Neural progenitor cell (in vitro differentiated cells): ENCODE measurements around the gene LAMA2. TPM values are rescaled to one million over a fixed set of nuclear protein-coding genes. Genes with fewer than 3 reads are reported as not detected.

ENCODE experiments used
- DNase-seq: peaks from one replicate; pipeline ENCODE4 v3.0.0-alpha.2; 2016; ENCODE audit warnings: low spot score
- H2AFZ ChIP-seq: fragments of 200-600 bp; sonication (generic); replicated peaks from 2 replicates; pipeline ENCODE4 v1.6.1; 2016; ENCODE audit warnings: antibody characterized with exemption
- H3F3A ChIP-seq: fragments of 200-600 bp; sonication (generic); 2 replicates; pipeline ENCODE4 v1.6.1; 2016; ENCODE audit warnings: antibody characterized with exemption, low read depth
- H3K27ac ChIP-seq: fragments of 200-600 bp; sonication (generic); 2 replicates; pipeline ENCODE4 v1.5.1; 2016; ENCODE audit warnings: mild to moderate bottlenecking
- H3K27me3 ChIP-seq: fragments of 200-600 bp; sonication (generic); 2 replicates; pipeline ENCODE4 v1.6.1; 2016; ENCODE audit warnings: mild to moderate bottlenecking, moderate library complexity
- H3K36me3 ChIP-seq: fragments of 200-600 bp; sonication (generic); 2 replicates; pipeline ENCODE4 v1.5.1; 2016
- H3K4me1 ChIP-seq: fragments of 200-600 bp; sonication (generic); 2 replicates; pipeline ENCODE4 v1.6.1; 2016; ENCODE audit warnings: mixed run types
- H3K4me2 ChIP-seq: fragments of 200-600 bp; sonication (generic); 2 replicates; pipeline ENCODE4 v1.6.1; 2016
- H3K4me3 ChIP-seq: fragments of 200-600 bp; sonication (generic); 2 replicates; pipeline ENCODE4 v1.5.1; 2016
- H3K79me2 ChIP-seq: fragments of 200-600 bp; sonication (generic); 2 replicates; pipeline ENCODE4 v1.6.1; 2016; ENCODE audit warnings: low read depth
- H3K9ac ChIP-seq: fragments of 200-600 bp; sonication (generic); 2 replicates; pipeline ENCODE4 v1.6.1; 2016
- H3K9me3 ChIP-seq: fragments of 200-600 bp; sonication (generic); 2 replicates; pipeline ENCODE4 v1.5.1; 2016; ENCODE audit warnings: low read depth
- H4K20me1 ChIP-seq: fragments of 200-600 bp; sonication (generic); 2 replicates; pipeline ENCODE4 v1.6.1; 2016; ENCODE audit warnings: low read depth
- H3K27ac Mint-ChIP-seq: 3 replicates; pipeline ENCODE4 v1.8.0; 2021; ENCODE audit warnings: mixed read lengths
- H3K27me3 Mint-ChIP-seq: 2 replicates; pipeline ENCODE4 v1.8.0; 2022; ENCODE audit warnings: low read depth, mild to moderate bottlenecking, inconsistent platforms, moderate library complexity, mixed read lengths; ENCODE audit not compliant: insufficient read depth
- H3K36me3 Mint-ChIP-seq: 3 replicates; pipeline ENCODE4 v1.8.0; 2021; ENCODE audit warnings: mixed read lengths
- H3K4me1 Mint-ChIP-seq: 3 replicates; pipeline ENCODE4 v1.8.0; 2021; ENCODE audit warnings: mixed read lengths
- H3K4me3 Mint-ChIP-seq: 3 replicates; pipeline ENCODE4 v1.8.0; 2021; ENCODE audit warnings: mild to moderate bottlenecking, moderate library complexity, mixed read lengths
- H3K9me3 Mint-ChIP-seq: 3 replicates; pipeline ENCODE4 v1.8.0; 2020; ENCODE audit warnings: mixed read lengths
- EZH2 ChIP-seq: fragments of 200-600 bp; sonication (generic); IDR thresholded peaks from 2 replicates; pipeline ENCODE4 v1.6.1; 2017; ENCODE audit warnings: antibody characterized with exemption, mild to moderate bottlenecking, moderate library complexity
- EZH2phosphoT487 ChIP-seq: fragments of 200-600 bp; sonication (generic); IDR thresholded peaks from 2 replicates; pipeline ENCODE4 v1.6.1; 2017; ENCODE audit warnings: antibody characterized with exemption
- total RNA-seq: library from RNA; depleted of rRNA; stranded (reverse); fragments of >200 nt; gene quantifications from 2 replicates; pipeline ENCODE4 v1.2.3, GENCODE V29; 2015; ENCODE audit warnings: low replicate concordance
- TF ChIP-seq, protein P1 (sequence below): fragments of 200-600 bp; sonication (generic); IDR thresholded peaks from 2 replicates; pipeline ENCODE4 v1.5.1; 2017; ENCODE audit warnings: antibody characterized with exemption, mild to moderate bottlenecking

LAMA2 gene
- total RNA-seq, 1 donor from 2014 or later = 1.5 TPM

DNA sequence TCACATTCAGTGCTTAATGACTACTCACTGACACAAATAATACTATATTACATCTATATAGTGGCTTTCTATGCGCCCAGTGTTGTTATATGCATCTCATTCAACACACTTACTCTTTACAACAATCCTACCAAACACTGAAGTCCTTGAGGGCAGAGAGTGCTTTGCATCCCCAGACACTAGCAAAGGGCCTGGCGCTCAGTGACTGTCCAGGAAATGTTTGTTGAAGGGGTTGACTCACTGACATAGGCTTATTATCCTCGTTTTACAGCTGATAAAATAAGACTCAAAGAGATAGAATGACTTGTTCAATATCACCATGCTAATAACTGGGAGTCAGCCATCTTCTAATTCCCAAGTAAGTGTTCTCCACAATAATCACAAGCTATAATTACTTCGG is 663.8 kb downstream of the LAMA2 start:
- Mint-ChIP-seq H3K4me1 (no peaks in the 10 kb centered on the region), H3K4me3 (no peak overlapping the region), H3K27me3 (peaks cover 5% of the 10 kb centered on the region), H3K36me3 (no peaks in the 10 kb centered on the region), H3K27ac (no peak overlapping the region), H3K9me3 (no peaks in the 10 kb centered on the region)
- TF ChIP-seq EZH2 (no peak), EZH2phosphoT487 (no peak)
- TF ChIP-seq, protein P1, sequence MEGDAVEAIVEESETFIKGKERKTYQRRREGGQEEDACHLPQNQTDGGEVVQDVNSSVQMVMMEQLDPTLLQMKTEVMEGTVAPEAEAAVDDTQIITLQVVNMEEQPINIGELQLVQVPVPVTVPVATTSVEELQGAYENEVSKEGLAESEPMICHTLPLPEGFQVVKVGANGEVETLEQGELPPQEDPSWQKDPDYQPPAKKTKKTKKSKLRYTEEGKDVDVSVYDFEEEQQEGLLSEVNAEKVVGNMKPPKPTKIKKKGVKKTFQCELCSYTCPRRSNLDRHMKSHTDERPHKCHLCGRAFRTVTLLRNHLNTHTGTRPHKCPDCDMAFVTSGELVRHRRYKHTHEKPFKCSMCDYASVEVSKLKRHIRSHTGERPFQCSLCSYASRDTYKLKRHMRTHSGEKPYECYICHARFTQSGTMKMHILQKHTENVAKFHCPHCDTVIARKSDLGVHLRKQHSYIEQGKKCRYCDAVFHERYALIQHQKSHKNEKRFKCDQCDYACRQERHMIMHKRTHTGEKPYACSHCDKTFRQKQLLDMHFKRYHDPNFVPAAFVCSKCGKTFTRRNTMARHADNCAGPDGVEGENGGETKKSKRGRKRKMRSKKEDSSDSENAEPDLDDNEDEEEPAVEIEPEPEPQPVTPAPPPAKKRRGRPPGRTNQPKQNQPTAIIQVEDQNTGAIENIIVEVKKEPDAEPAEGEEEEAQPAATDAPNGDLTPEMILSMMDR = no peak
- no peak overlapping the region for H3K27ac ChIP-seq
- no peaks in the 10 kb centered on the region for H4K20me1 ChIP-seq
- no peaks in the 10 kb centered on the region for H3F3A ChIP-seq
- H3K4me1 ChIP-seq = no peaks in the 10 kb centered on the region
- no peak overlapping the region for H3K9ac ChIP-seq
- no peaks in the 10 kb centered on the region for H3K79me2 ChIP-seq
- H3K36me3 ChIP-seq = no peaks in the 10 kb centered on the region
- H3K4me2 ChIP-seq = no peak overlapping the region
- H3K4me3 ChIP-seq = no peak overlapping the region
- no peaks in the 10 kb centered on the region for H3K27me3 ChIP-seq
- H3K9me3 ChIP-seq = no peaks in the 10 kb centered on the region
- H2AFZ ChIP-seq = no peak overlapping the region
- DNase-seq = no peak

DNA sequence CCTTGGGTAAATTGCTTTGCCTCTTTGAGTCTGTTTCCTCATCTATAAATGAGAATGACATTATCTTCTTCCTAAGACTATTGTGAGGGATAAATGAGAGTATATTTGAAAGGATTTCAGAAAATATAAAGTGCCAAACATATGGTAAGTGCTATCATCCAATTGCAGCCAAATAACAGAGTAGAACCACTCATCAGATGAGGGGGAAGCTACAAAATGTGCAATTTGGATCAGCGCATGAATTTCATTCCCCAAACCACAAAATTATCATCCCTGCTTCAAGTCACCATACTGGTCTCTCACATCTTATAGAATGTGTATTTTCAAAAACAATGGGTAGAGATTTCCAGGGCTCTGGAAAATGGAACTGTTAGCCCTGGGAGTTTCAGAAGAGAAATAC is 668.5 kb downstream of the LAMA2 start:
- H3K4me1 Mint-ChIP-seq = peaks cover 4% of the 10 kb centered on the region
- H3K4me3 Mint-ChIP-seq = no peak overlapping the region
- no peaks in the 10 kb centered on the region for H3K9me3 Mint-ChIP-seq

DNA sequence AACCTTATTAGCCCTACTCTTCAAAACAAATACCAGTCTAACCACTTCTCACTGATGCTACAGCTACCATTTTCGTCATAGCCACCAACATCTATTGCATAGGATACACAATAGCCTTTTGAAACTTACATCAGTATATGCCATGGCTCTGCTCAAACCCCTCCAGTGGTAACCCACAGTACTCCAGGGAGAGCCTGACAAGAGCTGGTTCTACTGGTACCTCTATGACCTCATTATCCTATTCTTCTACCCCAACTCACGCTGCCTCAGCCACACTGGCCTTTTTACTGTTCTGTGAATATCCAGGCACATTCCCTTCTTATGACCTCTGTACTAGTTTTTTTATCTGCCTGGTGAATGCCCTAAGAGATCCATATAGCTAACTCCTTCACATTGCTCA is 669.5 kb downstream of the LAMA2 start:
- H3K9me3 Mint-ChIP-seq = no peaks in the 10 kb centered on the region
- H3K4me1 Mint-ChIP-seq = peaks cover 4% of the 10 kb centered on the region
- H3K27me3 Mint-ChIP-seq = no peaks in the 10 kb centered on the region
- no peak for DNase-seq
- no peaks in the 10 kb centered on the region for H3F3A ChIP-seq
- no peaks in the 10 kb centered on the region for H3K4me1 ChIP-seq
- H3K9me3 ChIP-seq = no peaks in the 10 kb centered on the region
- no peak overlapping the region for H3K4me3 ChIP-seq
- no peak overlapping the region for H3K9ac ChIP-seq
- H2AFZ ChIP-seq = no peak overlapping the region
- no peak overlapping the region for H3K4me2 ChIP-seq
- no peaks in the 10 kb centered on the region for H3K79me2 ChIP-seq
- H3K27me3 ChIP-seq = no peaks in the 10 kb centered on the region
- no peak overlapping the region for H3K27ac Mint-ChIP-seq
- no peak for TF ChIP-seq EZH2phosphoT487
- TF ChIP-seq EZH2 = no peak
- TF ChIP-seq, protein P1 = no peak
- no peaks in the 10 kb centered on the region for H3K36me3 ChIP-seq
- no peak overlapping the region for H3K27ac ChIP-seq
- H4K20me1 ChIP-seq = no peaks in the 10 kb centered on the region
- H3K4me3 Mint-ChIP-seq = no peak overlapping the region
- no peaks in the 10 kb centered on the region for H3K36me3 Mint-ChIP-seq

More for the DNA sequence above, 668.5 kb downstream of the LAMA2 start:
- Histone ChIP-seq H3K4me3 (no peak overlapping the region), H4K20me1 (no peaks in the 10 kb centered on the region), H2AFZ (no peak overlapping the region), H3K27me3 (no peaks in the 10 kb centered on the region), H3K4me2 (no peak overlapping the region), H3K36me3 (no peaks in the 10 kb centered on the region), H3K9me3 (no peaks in the 10 kb centered on the region), H3K27ac (no peak overlapping the region), H3K4me1 (no peaks in the 10 kb centered on the region), H3K79me2 (no peaks in the 10 kb centered on the region), H3F3A (no peaks in the 10 kb centered on the region), H3K9ac (no peak overlapping the region)
- TF ChIP-seq EZH2 (no peak), EZH2phosphoT487 (no peak)
- TF ChIP-seq, protein P1 = no peak
- no peaks in the 10 kb centered on the region for H3K27me3 Mint-ChIP-seq
- H3K36me3 Mint-ChIP-seq = no peaks in the 10 kb centered on the region
- no peak overlapping the region for H3K27ac Mint-ChIP-seq
- DNase-seq = no peak
